Mesendoderm (in vitro differentiated cells): Measurements from ENCODE around the gene OPA1.
A peak's percentile ranks its signal among the peaks of the same experiment; 100 is the strongest.

Source experiments
- DNase-seq: peaks from one replicate; pipeline ENCODE4 v3.0.0; 2013
- H2AK5ac ChIP-seq: 2 replicates; pipeline ENCODE4 v1.6.1; 2013; ENCODE audit warnings: low read length, inconsistent platforms
- H2BK120ac ChIP-seq: 2 replicates; pipeline ENCODE4 v1.6.1; 2013; ENCODE audit warnings: low read depth, mild to moderate bottlenecking, low read length, moderate library complexity, mixed read lengths
- H2BK15ac ChIP-seq: replicated peaks from 2 replicates; pipeline ENCODE4 v1.6.1; 2013; ENCODE audit warnings: low read depth, mild to moderate bottlenecking, moderate library complexity
- H2BK5ac ChIP-seq: 2 replicates; pipeline ENCODE4 v1.6.1; 2013; ENCODE audit warnings: low read length, inconsistent platforms
- H3K18ac ChIP-seq: 2 replicates; pipeline ENCODE4 v1.6.1; 2013; ENCODE audit warnings: mild to moderate bottlenecking, low read length, mixed read lengths
- H3K23ac ChIP-seq: one replicate; pipeline ENCODE4 v1.6.1; 2013; ENCODE audit warnings: low read length
- H3K27ac ChIP-seq: 2 replicates; pipeline ENCODE4 v1.5.1; 2013; ENCODE audit warnings: low read depth, mild to moderate bottlenecking, inconsistent platforms, low read length, moderate library complexity
- H3K27me3 ChIP-seq: 2 replicates; pipeline ENCODE4 v1.6.1; 2013; ENCODE audit warnings: low read length, control low read depth, mild to moderate bottlenecking, inconsistent platforms; ENCODE audit not compliant: insufficient read depth, poor library complexity
- H3K36me3 ChIP-seq: 2 replicates; pipeline ENCODE4 v1.6.1; 2013; ENCODE audit warnings: low read length, inconsistent platforms; ENCODE audit not compliant: control insufficient read depth, insufficient read depth
- H3K4ac ChIP-seq: one replicate; pipeline ENCODE4 v1.6.1; 2013; ENCODE audit warnings: low read depth, mild to moderate bottlenecking, low read length, moderate library complexity
- H3K4me1 ChIP-seq: 2 replicates; pipeline ENCODE4 v1.6.1; 2013; ENCODE audit warnings: low read depth, low read length, inconsistent platforms; ENCODE audit not compliant: control insufficient read depth
- H3K4me2 ChIP-seq: 2 replicates; pipeline ENCODE4 v1.6.1; 2013; ENCODE audit warnings: low read length
- H3K4me3 ChIP-seq: 2 replicates; pipeline ENCODE4 v1.5.1; 2013; ENCODE audit warnings: mild to moderate bottlenecking, low read length
- H3K56ac ChIP-seq: one replicate; pipeline ENCODE4 v1.6.1; 2013; ENCODE audit warnings: low read length
- H3K79me1 ChIP-seq: 2 replicates; pipeline ENCODE4 v1.6.1; 2013; ENCODE audit warnings: low read length, inconsistent platforms
- H3K79me2 ChIP-seq: 2 replicates; pipeline ENCODE4 v1.6.1; 2013; ENCODE audit warnings: mild to moderate bottlenecking, low read length; ENCODE audit not compliant: control insufficient read depth, insufficient read depth
- H3K9ac ChIP-seq: 2 replicates; pipeline ENCODE4 v1.6.1; 2013; ENCODE audit warnings: low read length, inconsistent platforms
- H4K5ac ChIP-seq: one replicate; pipeline ENCODE4 v1.6.1; 2013; ENCODE audit warnings: low read length
- H4K8ac ChIP-seq: one replicate; pipeline ENCODE4 v1.6.1; 2013; ENCODE audit warnings: low read depth, mild to moderate bottlenecking, control low read depth, low read length, moderate library complexity
- WGBS: extraction: QIAGEN DNeasy Blood & Tissue Kit; methylation state at CpG from one replicate; pipeline ENCODE4 v1.1.7; 2013; ENCODE audit warnings: low lambda C conversion rate, missing lambda C conversion rate; ENCODE audit not compliant: insufficient coverage; ENCODE audit errors: extremely low coverage; 5-methylcytosine and 5-hydroxymethylcytosine counted together

OPA1 gene

GRCh38 chr3:193712938-193713337 is 119.9 kb downstream of the OPA1 start:
- Histone ChIP-seq H3K36me3 (no peaks in the 10 kb centered on the region), H3K27ac (no peak overlapping the region), H3K4me1 (no peaks in the 10 kb centered on the region), H3K18ac (no peak overlapping the region), H3K9ac (no peak overlapping the region), H3K27me3 (no peaks in the 10 kb centered on the region), H2BK5ac (no peak overlapping the region), H3K4ac (no peak overlapping the region), H4K8ac (no peak overlapping the region), H3K4me3 (no peak overlapping the region), H3K79me2 (no peaks in the 10 kb centered on the region), H2AK5ac (no peak overlapping the region), H3K79me1 (no peaks in the 10 kb centered on the region), H2BK120ac (no peak overlapping the region), H3K23ac (no peak overlapping the region), H3K4me2 (no peak overlapping the region), H2BK15ac (no peak overlapping the region), H3K56ac (no peak overlapping the region), H4K5ac (no peak overlapping the region)
- DNase-seq = no peak
- no CpG with 5 or more reads among the region's 5 CpGs for WGBS

GRCh38 chr3:193714523-193715137 is 121.6 kb downstream of the OPA1 start:
- Histone ChIP-seq H3K27ac (no peak overlapping the region), H3K4me1 (no peaks in the 10 kb centered on the region), H4K5ac (no peak overlapping the region), H3K4ac (no peak overlapping the region), H3K4me3 (no peak overlapping the region), H2AK5ac (no peak overlapping the region), H3K27me3 (no peaks in the 10 kb centered on the region), H2BK5ac (no peak overlapping the region), H4K8ac (no peak overlapping the region), H3K18ac (no peak overlapping the region), H3K4me2 (no peak overlapping the region), H3K56ac (no peak overlapping the region), H2BK15ac (no peak overlapping the region), H3K79me1 (no peaks in the 10 kb centered on the region), H3K9ac (no peak overlapping the region), H3K36me3 (no peaks in the 10 kb centered on the region), H2BK120ac (no peak overlapping the region), H3K79me2 (no peaks in the 10 kb centered on the region), H3K23ac (no peak overlapping the region)
- peak; percentile 40 for DNase-seq
- no CpG with 5 or more reads among the region's 4 CpGs for WGBS

GRCh38 chr3:193716150-193716549 is 123.1 kb downstream of the OPA1 start:
- H3K56ac ChIP-seq = no peak overlapping the region
- H3K27me3 ChIP-seq = no peaks in the 10 kb centered on the region
- no peak overlapping the region for H2AK5ac ChIP-seq
- no peak overlapping the region for H3K4me3 ChIP-seq
- no peak overlapping the region for H4K8ac ChIP-seq
- no peak overlapping the region for H2BK15ac ChIP-seq
- H3K79me2 ChIP-seq = no peaks in the 10 kb centered on the region
- no peak overlapping the region for H3K4me2 ChIP-seq
- no peak overlapping the region for H3K27ac ChIP-seq
- H2BK5ac ChIP-seq = no peak overlapping the region
- H3K36me3 ChIP-seq = no peaks in the 10 kb centered on the region
- no peak for DNase-seq
- no peak overlapping the region for H3K23ac ChIP-seq
- H2BK120ac ChIP-seq = no peak overlapping the region
- H3K4ac ChIP-seq = no peak overlapping the region
- H4K5ac ChIP-seq = no peak overlapping the region
- WGBS = no CpG with 5 or more reads among the region's 4 CpGs
- H3K18ac ChIP-seq = no peak overlapping the region
- no peaks in the 10 kb centered on the region for H3K4me1 ChIP-seq
- no peak overlapping the region for H3K9ac ChIP-seq
- H3K79me1 ChIP-seq = no peaks in the 10 kb centered on the region

- Histone ChIP-seq H3K79me1 (no peaks in the 10 kb centered on the region), H3K56ac (no peak overlapping the region), H3K4me3 (no peak overlapping the region), H4K8ac (no peak overlapping the region), H3K9ac (no peak overlapping the region), H3K18ac (no peak overlapping the region), H3K23ac (no peak overlapping the region), H2BK15ac (no peak overlapping the region), H2BK5ac (no peak overlapping the region), H3K36me3 (no peaks in the 10 kb centered on the region), H3K79me2 (no peaks in the 10 kb centered on the region), H3K4ac (no peak overlapping the region), H3K27ac (no peak overlapping the region), H2AK5ac (no peak overlapping the region), H3K4me2 (no peak overlapping the region), H4K5ac (no peak overlapping the region), H2BK120ac (no peak overlapping the region), H3K27me3 (no peaks in the 10 kb centered on the region), H3K4me1 (no peaks in the 10 kb centered on the region)
- no CpG with 5 or more reads among the region's 7 CpGs for WGBS
- DNase-seq = no peak
These were observed 126.7 kb downstream of the OPA1 start for GRCh38 chr3:193719735-193720134.

GRCh38 chr3:193720169-193720568 is 127.2 kb downstream of the OPA1 start:
- Histone ChIP-seq H3K27me3 (no peaks in the 10 kb centered on the region), H3K9ac (no peak overlapping the region), H4K5ac (no peak overlapping the region), H3K79me2 (no peaks in the 10 kb centered on the region), H3K18ac (no peak overlapping the region), H3K4ac (no peak overlapping the region), H2BK5ac (no peak overlapping the region), H2BK15ac (no peak overlapping the region), H3K4me3 (no peak overlapping the region), H3K23ac (no peak overlapping the region), H3K4me2 (no peak overlapping the region), H3K27ac (no peak overlapping the region), H2BK120ac (no peak overlapping the region), H3K4me1 (no peaks in the 10 kb centered on the region), H2AK5ac (no peak overlapping the region), H3K36me3 (no peaks in the 10 kb centered on the region), H4K8ac (no peak overlapping the region), H3K79me1 (no peaks in the 10 kb centered on the region), H3K56ac (no peak overlapping the region)
- no peak for DNase-seq
- WGBS = no CpG with 5 or more reads among the region's 3 CpGs

GRCh38 chr3:193722566-193722965 is 129.6 kb downstream of the OPA1 start:
- Histone ChIP-seq H3K9ac (no peak overlapping the region), H2BK5ac (no peak overlapping the region), H2AK5ac (no peak overlapping the region), H3K79me1 (no peaks in the 10 kb centered on the region), H3K56ac (no peak overlapping the region), H4K5ac (no peak overlapping the region), H3K4me3 (no peak overlapping the region), H3K36me3 (no peaks in the 10 kb centered on the region), H3K23ac (no peak overlapping the region), H4K8ac (no peak overlapping the region), H3K18ac (no peak overlapping the region), H3K79me2 (no peaks in the 10 kb centered on the region), H3K27me3 (no peaks in the 10 kb centered on the region), H2BK120ac (no peak overlapping the region), H3K27ac (no peak overlapping the region), H3K4ac (no peak overlapping the region), H3K4me1 (no peaks in the 10 kb centered on the region), H3K4me2 (no peak overlapping the region), H2BK15ac (no peak overlapping the region)
- no CpG with 5 or more reads among the region's 3 CpGs for WGBS
- no peak for DNase-seq
